Limb (tissue), 2 donors: ENCODE measurements around the gene RSRP1.

Experiments used
- DNase-seq, 2 donors: peaks; one replicate each; pipeline ENCODE4 v3.0.0-alpha.2; 2016; ENCODE audit errors: extremely low spot score in 2 of 2

Gene RSRP1

GRCh38 chr1:25193229-25193628 is 54.0 kb downstream of the RSRP1 start:
- no peak for DNase-seq
